ENCODE results near the gene TEX9.

The TEX9 gene

DNA sequence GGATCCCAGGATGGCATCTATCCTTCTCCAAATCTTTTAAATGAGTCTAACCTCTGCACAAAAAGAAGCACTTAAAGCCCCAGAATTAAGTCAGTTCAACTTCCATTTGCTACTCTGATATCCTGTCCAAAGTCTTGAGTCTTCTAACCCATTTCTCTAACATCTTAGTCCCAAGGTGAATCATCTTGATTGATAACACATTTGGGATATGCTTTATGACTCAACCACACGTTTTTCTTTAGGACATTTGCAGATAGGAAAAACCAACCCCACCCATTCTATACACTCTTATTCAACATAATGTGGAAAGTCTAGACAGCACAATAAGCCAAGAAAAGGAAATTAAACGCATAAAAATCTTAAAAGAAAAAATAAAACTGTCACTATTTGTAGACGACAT, 18.8 kb upstream of the TEX9 start:
- no peak overlapping the region for H3K27ac ChIP-seq
- TF ChIP-seq, protein P1, sequence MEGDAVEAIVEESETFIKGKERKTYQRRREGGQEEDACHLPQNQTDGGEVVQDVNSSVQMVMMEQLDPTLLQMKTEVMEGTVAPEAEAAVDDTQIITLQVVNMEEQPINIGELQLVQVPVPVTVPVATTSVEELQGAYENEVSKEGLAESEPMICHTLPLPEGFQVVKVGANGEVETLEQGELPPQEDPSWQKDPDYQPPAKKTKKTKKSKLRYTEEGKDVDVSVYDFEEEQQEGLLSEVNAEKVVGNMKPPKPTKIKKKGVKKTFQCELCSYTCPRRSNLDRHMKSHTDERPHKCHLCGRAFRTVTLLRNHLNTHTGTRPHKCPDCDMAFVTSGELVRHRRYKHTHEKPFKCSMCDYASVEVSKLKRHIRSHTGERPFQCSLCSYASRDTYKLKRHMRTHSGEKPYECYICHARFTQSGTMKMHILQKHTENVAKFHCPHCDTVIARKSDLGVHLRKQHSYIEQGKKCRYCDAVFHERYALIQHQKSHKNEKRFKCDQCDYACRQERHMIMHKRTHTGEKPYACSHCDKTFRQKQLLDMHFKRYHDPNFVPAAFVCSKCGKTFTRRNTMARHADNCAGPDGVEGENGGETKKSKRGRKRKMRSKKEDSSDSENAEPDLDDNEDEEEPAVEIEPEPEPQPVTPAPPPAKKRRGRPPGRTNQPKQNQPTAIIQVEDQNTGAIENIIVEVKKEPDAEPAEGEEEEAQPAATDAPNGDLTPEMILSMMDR (IDR thresholded peaks at IDR 0.05) = no peak
- TF ChIP-seq ZFX (IDR thresholded peaks at IDR 0.05; ENCODE audit: borderline replicate concordance) = no peak

DNA sequence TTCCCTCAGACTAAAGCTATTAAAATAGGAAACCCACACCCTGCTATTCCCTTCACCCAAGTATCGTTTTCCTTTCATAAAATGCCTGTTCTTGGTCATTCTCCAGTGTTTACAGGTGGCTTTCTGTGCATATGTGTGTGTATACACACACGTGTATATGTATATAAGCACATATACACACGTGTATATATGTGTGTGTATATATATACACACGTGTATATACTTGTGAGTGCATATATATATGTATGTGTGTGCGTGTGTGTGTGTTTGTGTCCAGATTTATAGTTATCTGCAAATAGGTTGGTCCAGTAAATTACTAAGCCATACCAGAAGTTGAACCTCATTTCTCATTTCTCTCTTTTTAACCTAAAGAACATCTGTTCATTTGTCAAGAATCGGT, 15.7 kb upstream of the TEX9 start:
- TF ChIP-seq, protein P1 (IDR thresholded peaks at IDR 0.05) = no peak
- no peak for TF ChIP-seq ZFX (IDR thresholded peaks at IDR 0.05; ENCODE audit: borderline replicate concordance)
- no peak overlapping the region for H3K27ac ChIP-seq

DNA sequence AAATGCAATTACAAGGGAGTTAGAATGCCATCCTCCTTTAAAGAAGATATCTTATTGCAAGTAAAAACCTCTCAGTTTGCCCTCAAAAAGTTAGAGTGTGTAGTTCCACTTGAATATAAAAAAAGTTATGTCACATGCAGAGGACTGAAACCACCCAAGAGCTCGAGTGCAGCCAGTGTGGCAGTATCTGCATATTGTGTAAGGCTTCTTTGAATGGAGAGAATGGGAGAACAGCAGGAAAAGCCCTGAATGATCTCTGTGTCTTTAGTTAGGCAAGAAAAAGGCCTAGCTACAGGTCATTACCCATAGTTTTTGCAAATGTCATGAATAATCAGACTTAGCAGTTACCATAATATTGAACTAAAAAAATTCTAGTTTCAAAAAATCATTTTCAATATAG, 13.9 kb upstream of the TEX9 start:
- H3K27ac ChIP-seq = no peak overlapping the region
- TF ChIP-seq, protein P1 (IDR thresholded peaks at IDR 0.05) = no peak
- TF ChIP-seq ZFX (IDR thresholded peaks at IDR 0.05; ENCODE audit: borderline replicate concordance) = no peak

DNA sequence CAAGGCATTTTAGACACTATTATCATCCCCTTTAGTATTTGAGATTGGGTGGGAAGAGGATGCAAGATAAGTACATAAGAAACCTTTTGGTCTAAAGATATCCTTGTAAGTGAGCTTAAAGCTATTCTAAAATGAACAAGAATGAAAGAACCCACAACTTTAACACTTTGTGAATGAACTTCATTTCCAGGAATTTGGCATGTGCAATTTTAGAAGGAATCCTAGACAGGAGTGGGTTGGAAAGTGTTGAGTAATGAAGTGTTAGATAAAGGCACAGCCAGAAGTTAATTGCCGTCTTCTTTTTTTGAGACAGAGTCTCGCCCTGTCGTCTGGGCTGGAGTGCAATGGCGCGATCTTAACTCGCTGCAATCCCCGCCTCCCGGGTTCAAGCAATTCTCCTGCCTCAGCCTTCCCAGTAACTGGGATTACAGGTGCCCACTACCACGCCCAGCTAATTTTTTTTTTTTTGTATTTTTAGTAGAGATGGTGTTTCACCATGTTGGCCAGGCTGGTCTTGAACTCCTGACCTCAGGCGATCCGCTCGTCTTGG, 13.2 kb upstream of the TEX9 start:
- H3K27ac ChIP-seq = no peak overlapping the region
- TF ChIP-seq, protein P1 (IDR thresholded peaks at IDR 0.05) = no peak
- no peak for TF ChIP-seq ZFX (IDR thresholded peaks at IDR 0.05; ENCODE audit: borderline replicate concordance)

DNA sequence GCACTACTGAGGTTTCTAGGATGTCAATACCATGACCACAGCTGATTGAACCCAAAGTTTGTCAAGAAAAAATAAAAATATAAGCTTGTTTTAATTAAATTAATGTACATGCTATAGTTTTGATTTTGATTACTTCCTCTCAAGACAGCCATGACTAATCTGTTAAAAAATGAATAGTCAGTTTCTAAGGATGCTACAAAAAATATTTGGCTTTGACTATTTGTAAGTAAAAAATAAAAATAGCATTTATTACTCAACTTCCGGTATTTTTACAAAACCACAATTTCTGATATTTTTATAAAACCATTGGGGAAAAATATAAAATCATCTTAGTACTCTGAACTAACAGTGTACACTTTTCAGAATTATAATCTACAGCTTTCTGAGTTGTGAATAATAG, 12.1 kb upstream of the TEX9 start:
- H3K27ac ChIP-seq = no peak overlapping the region
- TF ChIP-seq, protein P1 (IDR thresholded peaks at IDR 0.05) = no peak
- no peak for TF ChIP-seq ZFX (IDR thresholded peaks at IDR 0.05; ENCODE audit: borderline replicate concordance)

DNA sequence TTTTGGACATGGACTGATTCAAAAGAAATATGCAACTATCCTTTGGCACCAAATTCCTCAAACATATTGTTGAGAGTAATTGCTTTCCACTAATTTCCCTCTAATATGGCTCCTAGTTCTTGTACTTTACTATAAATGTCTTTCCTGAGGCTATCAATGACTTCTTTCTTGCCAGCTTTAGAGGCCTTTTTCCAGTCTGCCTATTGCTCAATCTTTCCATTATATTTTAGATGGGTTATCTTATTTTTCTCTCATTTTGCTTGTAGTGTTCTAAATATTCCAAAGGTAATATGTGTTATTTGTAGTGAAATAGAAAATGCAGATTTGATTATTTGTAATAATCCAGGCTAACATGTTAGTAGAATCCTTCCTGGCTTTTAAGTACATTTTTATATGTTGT, 11.5 kb upstream of the TEX9 start:
- no peak overlapping the region for H3K27ac ChIP-seq

DNA sequence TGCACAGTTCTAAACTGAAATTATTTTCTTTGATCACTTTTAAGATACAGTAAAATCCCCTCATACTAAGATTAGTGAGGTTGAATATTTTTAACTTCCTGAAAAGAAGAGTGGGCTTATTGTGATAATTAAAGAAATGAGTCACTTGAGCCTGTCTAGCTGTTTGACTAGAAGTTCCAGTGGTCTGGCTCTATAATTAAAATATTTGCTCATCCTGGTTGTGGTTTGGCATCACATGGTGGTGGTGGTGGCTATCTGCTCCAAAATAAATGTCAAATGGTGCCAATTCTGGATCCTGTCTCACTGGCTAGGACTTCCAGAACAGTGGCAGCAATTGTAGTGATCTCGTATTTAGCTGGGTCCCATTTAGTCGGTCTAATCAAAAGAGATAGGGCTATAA, 8.6 kb upstream of the TEX9 start:
- TF ChIP-seq ZFX (IDR thresholded peaks at IDR 0.05; ENCODE audit: borderline replicate concordance) = no peak
- TF ChIP-seq, protein P1 (IDR thresholded peaks at IDR 0.05) = no peak
- no peak overlapping the region for H3K27ac ChIP-seq

More for the DNA sequence above, 11.5 kb upstream of the TEX9 start:
- TF ChIP-seq ZFX (IDR thresholded peaks at IDR 0.05; ENCODE audit: borderline replicate concordance) = no peak
- TF ChIP-seq, protein P1 (IDR thresholded peaks at IDR 0.05) = no peak

Data from 22Rv1 (cell line).